GM19463 (cell line): ENCODE data around the gene LRIG1.
A peak's percentile ranks its signal among the peaks of the same experiment; 100 is the strongest.

Experiments
- ATAC-seq: cut with Tn5 transposase; IDR thresholded peaks from one replicate; pipeline ENCODE4 v1.9.1; 2021; ENCODE audit warnings: mild to moderate bottlenecking, moderate library complexity; ENCODE audit not compliant: unreplicated experiment

Gene LRIG1, protein sequence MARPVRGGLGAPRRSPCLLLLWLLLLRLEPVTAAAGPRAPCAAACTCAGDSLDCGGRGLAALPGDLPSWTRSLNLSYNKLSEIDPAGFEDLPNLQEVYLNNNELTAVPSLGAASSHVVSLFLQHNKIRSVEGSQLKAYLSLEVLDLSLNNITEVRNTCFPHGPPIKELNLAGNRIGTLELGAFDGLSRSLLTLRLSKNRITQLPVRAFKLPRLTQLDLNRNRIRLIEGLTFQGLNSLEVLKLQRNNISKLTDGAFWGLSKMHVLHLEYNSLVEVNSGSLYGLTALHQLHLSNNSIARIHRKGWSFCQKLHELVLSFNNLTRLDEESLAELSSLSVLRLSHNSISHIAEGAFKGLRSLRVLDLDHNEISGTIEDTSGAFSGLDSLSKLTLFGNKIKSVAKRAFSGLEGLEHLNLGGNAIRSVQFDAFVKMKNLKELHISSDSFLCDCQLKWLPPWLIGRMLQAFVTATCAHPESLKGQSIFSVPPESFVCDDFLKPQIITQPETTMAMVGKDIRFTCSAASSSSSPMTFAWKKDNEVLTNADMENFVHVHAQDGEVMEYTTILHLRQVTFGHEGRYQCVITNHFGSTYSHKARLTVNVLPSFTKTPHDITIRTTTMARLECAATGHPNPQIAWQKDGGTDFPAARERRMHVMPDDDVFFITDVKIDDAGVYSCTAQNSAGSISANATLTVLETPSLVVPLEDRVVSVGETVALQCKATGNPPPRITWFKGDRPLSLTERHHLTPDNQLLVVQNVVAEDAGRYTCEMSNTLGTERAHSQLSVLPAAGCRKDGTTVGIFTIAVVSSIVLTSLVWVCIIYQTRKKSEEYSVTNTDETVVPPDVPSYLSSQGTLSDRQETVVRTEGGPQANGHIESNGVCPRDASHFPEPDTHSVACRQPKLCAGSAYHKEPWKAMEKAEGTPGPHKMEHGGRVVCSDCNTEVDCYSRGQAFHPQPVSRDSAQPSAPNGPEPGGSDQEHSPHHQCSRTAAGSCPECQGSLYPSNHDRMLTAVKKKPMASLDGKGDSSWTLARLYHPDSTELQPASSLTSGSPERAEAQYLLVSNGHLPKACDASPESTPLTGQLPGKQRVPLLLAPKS

DNA sequence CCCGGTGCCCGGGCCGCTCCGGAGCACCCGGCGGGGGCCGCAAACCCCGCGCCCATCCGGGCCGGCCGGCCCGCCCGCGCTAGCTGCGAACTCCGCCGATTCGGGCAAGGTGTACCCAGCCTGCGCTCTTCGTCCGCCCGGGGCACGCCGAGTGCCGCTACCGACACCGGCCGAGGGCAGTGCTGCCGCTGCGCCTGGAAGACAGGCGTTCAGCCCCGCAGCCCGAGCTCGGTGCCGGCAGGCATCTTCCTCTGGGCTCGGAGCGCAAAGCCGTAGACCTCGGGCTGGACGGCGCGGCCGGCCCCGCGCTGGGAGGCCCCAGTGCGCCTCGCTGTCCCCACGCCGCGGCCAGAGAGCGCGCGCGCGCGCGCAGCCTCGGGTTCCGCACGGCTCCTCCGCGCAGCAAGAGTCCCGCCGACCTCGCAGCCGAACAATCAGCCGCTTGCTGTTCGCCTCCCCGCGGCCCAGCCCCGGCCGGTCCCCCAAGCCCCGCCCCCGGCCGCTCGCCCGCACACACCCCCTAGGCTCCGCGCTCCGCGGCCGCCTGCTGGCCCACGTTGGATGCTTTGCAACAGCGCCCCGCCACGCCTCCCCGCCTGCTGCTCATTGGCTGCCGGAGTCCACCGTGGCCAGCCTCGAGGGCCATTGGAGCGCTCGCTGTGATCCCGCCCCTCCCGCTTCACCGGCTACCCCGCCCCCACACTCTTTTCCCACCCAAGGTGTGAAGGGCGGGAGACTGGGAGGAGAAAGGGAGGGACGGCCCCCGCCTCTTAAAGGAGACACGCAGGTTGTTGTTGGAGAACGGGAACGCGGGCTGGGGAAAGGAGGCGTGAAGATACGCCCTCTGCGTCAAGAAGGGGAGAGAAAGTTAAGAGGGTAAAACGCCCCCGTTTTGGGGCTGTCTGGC is at the start of gene LRIG1:
Gene LRIG1 (minus strand): TSS at position 447 of the 907 bp plus-strand sequence. CDS start 615 bp downstream, outside the sequence.
- peak; percentile 96 for ATAC-seq

DNA sequence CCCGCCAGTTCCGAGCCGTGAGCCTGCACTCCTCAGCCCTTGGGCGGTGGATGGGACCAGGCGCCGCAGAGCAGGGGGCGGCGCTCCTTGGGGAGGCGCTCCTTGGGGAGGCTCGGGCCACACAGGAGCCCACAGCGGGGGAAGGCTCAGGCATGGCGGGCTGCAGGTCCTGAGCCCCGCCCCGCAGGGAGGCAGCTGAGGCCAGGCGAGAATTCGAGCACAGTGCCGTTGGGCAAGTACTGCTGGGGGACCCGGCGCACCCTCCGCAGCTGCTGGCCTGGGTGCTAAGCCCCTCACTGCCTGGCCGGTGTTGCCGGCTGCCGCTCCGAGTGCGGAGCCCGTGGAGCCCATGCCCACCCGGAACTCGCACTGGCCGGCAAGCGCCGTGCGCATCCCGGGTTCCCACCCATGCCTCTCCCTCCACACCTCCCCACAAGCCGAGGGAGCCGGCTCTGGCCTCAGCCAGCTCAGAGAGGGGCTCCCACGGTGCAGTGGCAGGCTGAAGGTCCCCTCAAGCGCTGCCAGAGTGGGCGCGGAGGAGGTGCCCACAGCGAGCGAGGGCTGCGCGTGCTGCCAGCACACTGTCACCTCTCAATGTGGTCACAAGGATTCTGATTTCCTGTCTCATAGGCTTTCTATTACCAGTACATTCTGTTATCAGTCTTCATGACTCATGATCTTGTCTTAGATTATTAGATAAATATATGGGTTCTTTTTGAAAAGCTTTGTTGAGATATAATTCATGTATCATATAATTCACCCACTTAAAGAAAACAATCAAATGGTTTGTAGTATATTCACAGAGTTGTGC is 44.0 kb upstream of the LRIG1 start:
- ATAC-seq: no peak

DNA sequence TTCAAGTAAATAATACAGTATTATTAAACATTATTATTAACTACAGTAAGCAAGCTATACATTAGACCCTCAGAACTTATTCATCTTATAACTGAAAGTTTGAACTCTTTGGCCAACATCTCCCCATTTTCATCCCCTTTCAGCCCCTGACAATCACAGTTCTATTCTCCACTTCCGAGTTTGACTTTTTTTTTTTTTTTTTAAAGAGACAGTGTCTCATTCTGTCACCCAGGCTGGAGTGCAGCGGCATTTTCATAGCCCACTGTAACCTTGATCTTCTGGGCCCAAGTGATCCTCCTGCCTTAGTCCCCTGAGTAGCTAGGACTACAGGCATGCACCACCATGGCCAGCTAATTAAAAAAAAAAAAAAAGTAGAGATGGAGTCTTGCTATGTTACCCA is 41.3 kb upstream of the LRIG1 start:
- ATAC-seq: no peak

DNA sequence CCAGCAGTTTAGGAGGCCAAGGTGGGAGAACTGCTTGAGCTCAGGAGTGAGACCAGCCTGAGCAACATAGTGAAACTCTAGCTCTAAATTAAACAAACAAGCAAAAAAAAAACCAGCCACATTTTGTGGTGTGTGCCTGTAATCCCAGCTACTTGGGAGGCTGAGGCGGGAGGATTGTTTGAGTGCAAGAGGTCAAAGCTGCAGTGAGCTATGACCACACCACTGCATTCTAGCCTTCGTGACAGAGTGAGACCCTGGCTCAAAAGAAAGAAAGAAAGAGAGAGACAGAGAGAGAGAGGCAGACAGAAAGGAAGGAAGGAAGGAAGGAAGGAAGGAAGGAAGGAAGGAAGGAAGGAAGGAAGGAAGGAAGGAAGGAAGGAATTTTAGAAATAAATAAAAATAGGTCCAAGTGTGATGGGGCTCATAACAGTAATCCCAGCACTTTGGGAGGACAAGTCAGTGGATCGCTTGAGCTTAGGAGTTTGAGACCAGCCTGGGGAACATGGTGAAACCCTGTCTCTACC is 38.7 kb upstream of the LRIG1 start:
- no peak for ATAC-seq

DNA sequence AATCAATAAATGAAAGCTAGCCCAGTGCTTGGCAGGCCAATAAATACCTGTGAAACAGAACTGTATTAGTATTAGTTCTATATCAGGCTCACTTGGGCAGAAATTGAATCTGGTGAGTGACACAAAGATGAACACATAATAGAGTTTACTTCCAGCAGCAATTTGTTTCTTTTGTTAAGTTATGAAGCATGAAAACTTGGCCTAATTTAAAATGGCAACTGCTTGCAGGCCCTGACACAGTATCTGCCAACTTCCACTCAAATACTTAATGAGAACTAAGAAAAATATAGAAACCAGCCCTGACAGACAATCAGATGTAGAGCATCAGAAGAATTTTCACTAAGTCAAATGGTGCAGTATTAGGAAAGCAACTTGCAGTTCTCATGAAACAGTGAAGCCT is 37.6 kb upstream of the LRIG1 start:
- no peak for ATAC-seq

DNA sequence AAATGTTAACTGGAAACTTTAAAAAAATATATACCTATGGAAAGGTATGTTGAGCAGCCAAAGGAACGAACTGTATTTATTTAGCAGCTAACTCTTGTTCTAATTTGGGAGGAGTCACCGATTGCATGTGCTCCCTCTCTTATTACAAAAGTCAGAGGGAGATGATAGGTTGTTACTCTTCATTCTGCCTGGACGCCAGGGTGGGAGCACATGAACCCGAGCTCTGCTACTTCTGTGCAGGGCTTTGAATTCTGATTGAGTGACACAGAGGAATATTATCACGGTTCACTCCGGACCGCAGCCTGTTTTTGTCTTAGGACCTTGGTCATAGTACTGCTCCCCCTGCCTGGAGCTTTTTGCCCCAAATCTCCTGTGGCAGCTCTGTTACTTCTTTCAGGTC is 36.9 kb upstream of the LRIG1 start:
- ATAC-seq: no peak

DNA sequence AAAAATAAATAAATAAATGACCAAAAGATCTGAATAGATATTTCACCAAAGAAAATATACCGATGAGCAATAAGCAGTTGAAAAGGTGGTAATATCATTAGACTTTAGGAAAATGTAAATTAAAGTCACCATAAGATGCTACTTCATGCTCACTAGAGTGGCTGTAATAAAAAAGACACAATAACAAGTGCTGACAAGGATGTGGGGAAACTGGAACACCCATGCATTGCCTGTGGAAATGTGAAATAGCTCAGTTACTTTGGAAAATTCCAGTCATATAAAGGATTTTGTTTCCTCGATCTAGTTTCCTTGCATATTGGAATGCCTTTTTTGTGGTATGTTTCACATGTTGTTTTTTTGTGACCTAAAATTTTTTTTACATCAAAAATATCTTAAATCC is 36.0 kb upstream of the LRIG1 start:
- no peak for ATAC-seq

DNA sequence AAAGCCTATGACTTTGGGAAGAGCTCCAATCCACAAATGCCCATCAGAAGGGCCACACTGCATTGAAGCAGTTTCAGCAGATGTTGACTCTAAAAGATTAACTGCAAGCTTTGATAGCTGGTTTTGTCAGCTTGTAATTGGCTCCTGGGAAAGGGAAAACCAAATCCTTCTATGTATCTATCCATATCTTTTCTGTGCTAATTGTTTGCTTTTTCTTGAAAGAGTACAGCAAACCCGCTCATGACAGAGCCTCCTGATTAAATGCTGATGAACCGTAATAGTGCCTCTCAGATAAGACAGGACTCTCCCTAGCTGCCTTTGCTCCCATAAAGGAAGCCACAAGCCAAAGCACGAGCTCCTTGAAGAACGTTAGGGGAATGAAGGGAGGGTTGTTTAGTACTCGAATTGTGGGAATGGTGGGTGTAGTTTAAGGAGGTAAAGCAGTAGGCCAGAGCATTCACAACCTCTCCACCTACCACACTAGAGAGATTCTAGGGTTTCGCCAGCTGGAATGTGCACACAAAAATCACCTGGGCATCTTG is 33.6 kb upstream of the LRIG1 start:
- ATAC-seq: no peak

DNA sequence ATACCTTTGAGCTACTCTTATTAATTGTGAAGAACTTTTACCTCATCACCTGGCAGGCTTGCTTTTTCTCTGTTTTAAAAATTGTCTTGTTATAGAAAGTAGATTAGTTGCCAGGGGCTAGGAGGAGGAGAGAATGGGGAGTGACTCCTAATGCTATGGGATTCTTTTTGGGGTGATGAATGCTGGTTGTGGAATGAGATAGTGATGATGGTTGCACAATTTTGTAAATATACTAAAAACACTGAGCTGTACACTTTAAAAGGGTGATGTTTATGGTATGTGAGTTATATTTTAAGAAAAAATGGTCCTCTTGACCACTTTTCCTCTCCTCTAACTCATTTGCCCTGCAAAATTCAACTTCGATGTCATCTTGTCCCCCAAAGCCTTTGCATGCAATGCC is 31.8 kb upstream of the LRIG1 start:
- ATAC-seq: no peak

DNA sequence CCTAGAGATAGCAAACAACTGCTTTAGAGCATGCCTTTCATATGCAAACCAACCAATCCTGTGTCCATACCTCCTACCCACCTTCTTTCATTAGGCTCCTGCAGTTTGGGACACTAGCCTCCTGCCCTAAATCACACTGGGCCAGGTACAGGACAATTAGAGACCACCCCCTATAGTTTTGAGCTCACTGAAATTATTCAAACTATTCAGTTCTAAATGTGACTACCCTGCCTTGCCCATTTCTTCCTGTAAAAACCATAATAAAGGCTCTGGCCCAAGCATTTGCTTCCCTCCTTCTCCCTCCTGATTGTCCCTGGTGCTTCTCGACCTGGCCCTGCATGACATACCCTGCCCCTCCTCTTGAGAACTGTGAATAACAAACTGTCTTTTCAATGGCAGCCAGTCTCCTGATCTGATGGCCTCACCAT is 31.4 kb upstream of the LRIG1 start:
- ATAC-seq: no peak

DNA sequence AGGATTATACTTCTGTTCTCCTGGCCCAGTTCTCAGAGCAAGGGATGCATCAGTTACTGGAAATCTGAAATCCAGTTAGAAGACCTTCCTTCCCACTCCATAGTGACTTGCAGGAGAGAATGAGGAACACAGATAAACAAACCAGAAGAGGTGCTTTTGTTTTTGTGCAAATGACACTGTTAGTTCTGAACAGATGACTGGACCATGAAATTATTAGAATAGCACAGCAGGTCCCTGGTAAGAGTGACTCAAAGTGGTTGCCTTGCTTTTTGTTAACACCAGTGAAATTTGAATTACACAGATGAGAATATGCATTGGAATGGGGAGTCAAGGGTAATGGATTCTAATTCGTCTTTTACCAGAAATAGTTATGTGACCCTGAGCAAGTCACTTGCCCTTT is 30.4 kb upstream of the LRIG1 start:
- ATAC-seq: no peak

DNA sequence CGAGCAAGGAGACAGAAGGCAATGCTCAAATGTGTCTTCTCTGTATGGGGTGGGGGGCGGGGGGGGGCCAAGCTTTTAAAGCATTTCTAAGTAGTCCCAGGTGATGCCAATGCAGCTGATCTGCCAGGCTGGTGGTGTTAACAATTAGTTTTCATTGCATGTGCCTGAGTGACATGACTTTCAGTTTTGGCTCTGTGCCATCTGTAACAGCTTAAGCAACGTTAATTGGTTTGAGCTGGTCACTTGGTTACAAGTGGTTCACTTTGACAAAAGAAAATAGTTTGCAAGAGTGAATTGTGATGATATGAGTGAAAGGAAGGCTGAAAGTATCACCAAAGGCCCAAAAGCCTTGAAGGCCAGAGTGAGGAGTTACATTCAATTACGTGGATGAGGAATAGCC is 26.4 kb upstream of the LRIG1 start:
- no peak for ATAC-seq

DNA sequence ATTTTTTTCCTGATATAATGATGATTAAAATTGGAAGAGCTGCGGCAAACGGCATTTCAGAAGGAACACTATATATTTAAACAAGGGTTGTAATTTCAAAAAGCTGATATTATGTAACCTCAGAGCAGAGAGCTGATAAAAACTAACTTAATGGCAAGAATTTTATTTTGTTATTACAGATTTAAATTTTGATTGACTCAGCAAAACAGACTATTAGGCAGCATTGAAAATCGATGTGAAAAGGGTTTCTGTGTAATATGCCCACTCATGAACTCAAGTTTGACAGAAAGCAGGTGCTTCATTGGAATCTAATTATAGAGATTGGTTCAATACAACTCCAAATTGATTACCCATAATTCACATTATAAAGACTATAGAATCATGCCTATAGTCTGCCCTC is 24.9 kb upstream of the LRIG1 start:
- ATAC-seq: no peak

DNA sequence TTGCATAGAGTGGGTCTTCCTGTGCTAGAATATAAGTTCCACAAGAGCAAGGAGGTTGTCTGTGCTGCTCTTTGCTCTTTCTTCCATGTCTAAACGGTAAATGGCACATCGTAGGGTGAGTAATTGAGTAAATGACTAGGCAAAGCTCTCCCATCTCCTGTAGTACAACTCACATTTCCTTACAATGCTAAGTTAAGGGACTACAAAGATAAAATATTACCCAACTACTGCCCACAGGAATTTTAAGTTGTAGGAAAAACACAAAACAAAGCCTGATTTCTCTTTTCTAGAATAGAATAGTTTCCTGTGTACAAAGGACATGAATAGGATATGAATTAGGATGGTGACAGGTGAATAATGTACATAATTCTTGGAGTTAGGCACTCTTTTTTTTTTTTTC is 19.9 kb upstream of the LRIG1 start:
- no peak for ATAC-seq

DNA sequence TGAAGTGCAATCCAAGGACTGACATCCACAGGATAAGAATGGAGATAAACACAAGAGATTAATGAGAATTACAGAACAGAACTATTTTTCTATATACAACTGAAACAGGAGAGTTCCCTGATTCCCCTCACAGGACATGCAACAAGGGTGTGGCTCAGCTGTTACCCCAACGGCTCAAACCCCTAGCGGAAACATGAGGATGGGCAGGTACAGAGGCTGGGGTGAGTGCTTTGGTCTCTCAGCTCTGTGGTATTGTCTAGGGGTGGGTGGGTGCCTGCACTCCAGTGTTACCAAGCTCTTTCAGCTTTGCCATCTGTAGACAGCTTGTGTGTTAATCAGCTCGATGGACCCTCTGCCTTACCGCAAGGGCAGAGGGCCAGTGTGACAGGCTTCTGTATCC is 17.8 kb upstream of the LRIG1 start:
- ATAC-seq: no peak

DNA sequence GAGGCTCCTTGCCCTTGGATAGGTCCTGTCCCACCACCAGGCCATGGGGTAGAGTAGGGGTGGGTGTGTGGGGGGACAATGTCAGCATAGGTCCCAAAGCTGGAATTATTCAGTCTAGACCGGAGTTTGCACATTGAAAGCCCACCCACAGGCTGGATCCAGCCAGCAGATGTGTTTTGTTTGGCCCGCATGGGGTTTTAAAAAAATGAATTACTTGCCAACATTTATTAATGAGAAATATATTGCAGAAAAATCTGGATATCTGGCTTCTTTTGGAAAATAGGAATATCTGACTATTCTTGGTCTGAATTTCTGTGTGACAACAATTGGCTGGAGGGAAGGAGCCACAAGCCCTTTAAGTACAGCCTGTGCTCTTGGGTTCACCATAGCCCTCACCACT is 17.3 kb upstream of the LRIG1 start:
- ATAC-seq: no peak

DNA sequence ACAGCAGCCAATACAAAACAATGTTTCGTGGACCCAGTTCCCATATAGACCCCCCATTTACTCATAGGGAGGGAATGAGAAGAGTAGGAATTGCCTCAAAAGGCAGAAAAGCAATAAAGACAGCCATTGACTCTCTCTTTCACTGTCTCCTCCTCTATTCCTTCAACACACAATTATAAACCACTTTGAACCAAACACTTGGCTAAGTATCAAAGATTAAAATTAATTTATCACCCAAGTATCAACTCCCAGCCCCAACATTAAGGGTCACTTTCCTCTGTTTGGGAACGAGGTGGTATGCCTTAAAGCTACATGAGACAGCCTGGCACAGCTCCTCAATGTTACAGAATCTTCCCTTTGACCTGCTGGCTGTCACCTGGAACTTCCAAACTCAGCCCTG is 16.4 kb upstream of the LRIG1 start:
- ATAC-seq: no peak

DNA sequence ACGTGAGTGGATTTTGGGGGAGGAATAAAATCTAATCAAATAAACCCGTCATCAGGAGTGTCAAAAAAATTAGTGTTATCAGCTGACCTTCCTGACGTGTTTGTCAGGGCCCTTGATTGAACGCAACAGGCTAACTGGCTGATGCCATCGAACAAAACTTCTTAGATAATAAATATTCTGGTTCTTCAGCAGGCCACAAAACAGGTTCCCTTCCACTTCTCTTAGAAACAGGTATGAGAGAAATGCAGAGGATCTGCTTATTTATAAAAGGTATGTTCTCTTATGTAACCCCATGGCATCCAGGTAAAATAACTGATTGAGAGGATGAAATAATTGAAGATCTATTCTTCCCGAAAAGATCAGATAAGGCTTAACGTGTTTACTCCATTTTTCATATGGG is 7.6 kb upstream of the LRIG1 start:
- no peak for ATAC-seq
